IMR-90 (cell line): Measurements from ENCODE around the gene MAN2B1.

Experiments used
- CTCF ChIP-seq: conservative IDR thresholded peaks from 2 replicates; pipeline ENCODE4 v1.5.1; 2012; ENCODE audit warnings: mild to moderate bottlenecking, low read depth, low read length, improper control_type of control experiment
- SMC3 ChIP-seq: fragments of 150-350 bp; IDR thresholded peaks from 2 replicates; pipeline ENCODE4 v1.6.1; 2016; ENCODE audit warnings: low read depth, mild to moderate bottlenecking, antibody characterized with exemption, low read length, moderate library complexity

- TF ChIP-seq CTCF (no peak), SMC3 (no peak)
Measured at GRCh38 chr19:12703046-12703445, 36.5 kb upstream of the MAN2B1 start.
